A549 (cell line): Measurements from ENCODE around the gene TBCEL. TPM values are rescaled to one million over a fixed set of nuclear protein-coding genes. Genes with fewer than 3 reads are reported as not detected.

Experiments
- ATAC-seq, 2 experiments: fragments of 200-7000 bp in 1 of 2; fragments of >200 bp in 1 of 2; cut with Nextera tagmentation in 1 of 2; cut with Tn5 transposase in 1 of 2; 3 replicates each; pipeline versions ENCODE4 v1.8.0 to v1.9.1; 2018 to 2020; ENCODE audit warnings: mild to moderate bottlenecking in 1 of 2, moderate library complexity in 1 of 2
- CTCF ChIA-PET: fragments of 300-600 bp; sonication (Branson Sonifier 250); formaldehyde crosslinking; extraction: SDS; loops from one replicate; lab custom pipeline; 2021; ENCODE audit warnings: antibody characterized with exemption, inconsistent platforms; lab: Yijun Ruan, JAX
- POLR2A ChIA-PET: fragments of 350-600 bp; formaldehyde crosslinking; extraction: SDS; loops from one replicate; lab custom pipeline; 2021; ENCODE audit warnings: antibody characterized with exemption, inconsistent platforms; lab: Yijun Ruan, JAX
- DNase-seq, 2 experiments: peaks; one replicate each; pipeline versions ENCODE4 v3.0.0 to v3.0.0-alpha.2; 2011 to 2016; ENCODE audit warnings: low read depth in 1 of 2, low spot score in 1 of 2
- FAIRE-seq: peaks from 2 replicates; lab custom pipeline; 2011; peaks lifted over from hg19 to GRCh38; lab: Jason Lieb, UNC
- H3K27ac ChIP-seq, 2 experiments: fragments of >200 bp; sonication (Bioruptor Twin); formaldehyde crosslinking; 3 replicates each; pipeline ENCODE4 v1.5.1; 2016 to 2017
- H3K4me1 ChIP-seq: fragments of >200 bp; sonication (Bioruptor Twin); formaldehyde crosslinking; 3 replicates; pipeline ENCODE4 v1.6.1; 2016
- H3K4me2 ChIP-seq: fragments of >200 bp; sonication (Bioruptor Twin); formaldehyde crosslinking; 3 replicates; pipeline ENCODE4 v1.6.1; 2016
- H3K4me3 ChIP-seq: fragments of >200 bp; sonication (Bioruptor Twin); formaldehyde crosslinking; 3 replicates; pipeline ENCODE4 v1.5.1; 2016
- H3K9me3 ChIP-seq: fragments of >200 bp; sonication (Bioruptor Twin); formaldehyde crosslinking; 3 replicates; pipeline ENCODE4 v1.6.1; 2016
- CHD2 ChIP-seq: fragments of 150-350 bp; IDR thresholded peaks from 2 replicates; pipeline ENCODE4 v1.6.1; 2014; ENCODE audit warnings: low read length; ENCODE audit not compliant: partially characterized antibody
- CHD4 ChIP-seq: fragments of 200-600 bp; sonication (generic); IDR thresholded peaks from 2 replicates; pipeline ENCODE4 v1.6.1; 2016; ENCODE audit warnings: antibody characterized with exemption, mild to moderate bottlenecking, borderline replicate concordance
- EHF ChIP-seq: fragments of 250-450 bp; sonication (Bioruptor Pico); IDR thresholded peaks from 2 replicates; pipeline ENCODE4 v1.5.0; 2020; ENCODE audit warnings: mild to moderate bottlenecking
- EHMT2 ChIP-seq: fragments of 200-600 bp; sonication (generic); IDR thresholded peaks from 2 replicates; pipeline ENCODE4 v1.6.1; 2016; ENCODE audit warnings: antibody characterized with exemption, low read depth, mild to moderate bottlenecking, moderate library complexity
- EP300 ChIP-seq, 2 experiments: fragments of >200 bp; sonication (Bioruptor Twin); formaldehyde crosslinking; IDR thresholded peaks; 2 replicates in 1 of 2; 3 replicates in 1 of 2; pipeline ENCODE4 v1.6.1; 2016 to 2017
- FOSB ChIP-seq: fragments of 250-450 bp; sonication (Bioruptor Pico); IDR thresholded peaks from 2 replicates; pipeline ENCODE4 v1.5.0; 2020; ENCODE audit warnings: mild to moderate bottlenecking, moderate library complexity
- FOXS1 ChIP-seq: fragments of 250-450 bp; sonication (Bioruptor Pico); IDR thresholded peaks from 2 replicates; pipeline ENCODE4 v1.5.0; 2020; ENCODE audit warnings: mild to moderate bottlenecking, moderate library complexity
- GATA3 ChIP-seq: IDR thresholded peaks from 2 replicates; pipeline ENCODE4 v1.6.1; 2012; ENCODE audit warnings: borderline replicate concordance
- HOXB13 ChIP-seq: fragments of 250-450 bp; sonication (Bioruptor Pico); IDR thresholded peaks from 2 replicates; pipeline ENCODE4 v1.5.0; 2020; ENCODE audit warnings: low read depth, mild to moderate bottlenecking, moderate library complexity
- HOXB5 ChIP-seq: fragments of 250-450 bp; sonication (Bioruptor Pico); IDR thresholded peaks from 2 replicates; pipeline ENCODE4 v1.5.0; 2020; ENCODE audit warnings: mild to moderate bottlenecking, moderate library complexity
- JUN ChIP-seq, 2 experiments: fragments of >200 bp; sonication (Bioruptor Twin); formaldehyde crosslinking; IDR thresholded peaks; 2 replicates in 1 of 2; 3 replicates in 1 of 2; pipeline ENCODE4 v1.6.1; 2016 to 2017
- JUNB ChIP-seq: fragments of >200 bp; sonication (Bioruptor Twin); formaldehyde crosslinking; IDR thresholded peaks from 2 replicates; pipeline ENCODE4 v1.6.1; 2016
- MAZ ChIP-seq: fragments of 150-350 bp; IDR thresholded peaks from 2 replicates; pipeline ENCODE4 v1.6.1; 2014; ENCODE audit warnings: antibody characterized with exemption, low read depth, low read length, borderline replicate concordance
- NFE2L2 ChIP-seq: fragments of 150-350 bp; conservative IDR thresholded peaks from 2 replicates; pipeline ENCODE4 v1.6.1; 2014; ENCODE audit warnings: low read length
- NPAS2 ChIP-seq: fragments of 250-450 bp; sonication (Bioruptor Pico); IDR thresholded peaks from 2 replicates; pipeline ENCODE4 v1.8.0; 2022; ENCODE audit warnings: mild to moderate bottlenecking, moderate library complexity, borderline replicate concordance
- RARB ChIP-seq: fragments of 250-450 bp; sonication (Bioruptor Pico); IDR thresholded peaks from 2 replicates; pipeline ENCODE4 v1.8.0; 2021; ENCODE audit warnings: mild to moderate bottlenecking, moderate library complexity
- RNF2 ChIP-seq: fragments of 200-600 bp; sonication (generic); IDR thresholded peaks from 2 replicates; pipeline ENCODE4 v1.6.1; 2016; ENCODE audit warnings: low read depth, mild to moderate bottlenecking, antibody characterized with exemption, moderate library complexity, borderline replicate concordance
- ZC3H11A ChIP-seq: fragments of 450-650 bp; IDR thresholded peaks from 2 replicates; pipeline ENCODE4 v1.6.1; 2014; ENCODE audit warnings: antibody characterized with exemption, mild to moderate bottlenecking
- ZFP36 ChIP-seq: fragments of 450-650 bp; IDR thresholded peaks from 2 replicates; pipeline ENCODE4 v1.6.1; 2014; ENCODE audit warnings: borderline replicate concordance; ENCODE audit not compliant: partially characterized antibody
- ZNF302 ChIP-seq: fragments of 250-450 bp; sonication (Bioruptor Pico); IDR thresholded peaks from 2 replicates; pipeline ENCODE4 v1.9.0; 2021; ENCODE audit warnings: inconsistent platforms, mild to moderate bottlenecking, moderate library complexity
- ZSCAN20 ChIP-seq: fragments of 250-450 bp; sonication (Bioruptor Pico); IDR thresholded peaks from 2 replicates; pipeline ENCODE4 v1.8.0; 2022; ENCODE audit warnings: mild to moderate bottlenecking, moderate library complexity
- WGBS: methylation state at CpG from one replicate; pipeline ENCODE4 v1.1.6; 2017; ENCODE audit errors: missing lambda C conversion rate; 5-methylcytosine and 5-hydroxymethylcytosine counted together
- polyA plus RNA-seq, 4 experiments: library from polyadenylated mRNA; depleted of rRNA in 3 of 4; stranded (reverse); fragments of >200 nt; fragmentation: RNase III in 1 of 4; extraction: RNeasy Plus Mini Kit Qiagen cat#74134 plus additional on column Dnase treatment in 1 of 4; gene quantifications; 2 replicates in 3 of 4; 3 replicates in 1 of 4; pipeline ENCODE4 v1.2.3, GENCODE V29; 2011 to 2017
- TF ChIP-seq, protein P1 (sequence below): IDR thresholded peaks from 2 replicates; pipeline ENCODE4 v1.6.1; 2012; ENCODE audit warnings: low read depth, borderline replicate concordance
- TF ChIP-seq, protein P2 (sequence below): fragments of >200 bp; sonication (Bioruptor Twin); formaldehyde crosslinking; IDR thresholded peaks from 3 replicates; pipeline ENCODE4 v1.5.1; 2016
- TF ChIP-seq, protein P3 (sequence below): IDR thresholded peaks from 2 replicates; pipeline ENCODE4 v1.6.1; 2012
- TF ChIP-seq, protein P4 (sequence below): fragments of >200 bp; sonication (Bioruptor Twin); formaldehyde crosslinking; IDR thresholded peaks from 2 replicates; pipeline ENCODE4 v1.6.1; 2016

Gene TBCEL
- polyA plus RNA-seq, 2 of the 4 experiments (the other 2 are of a cell fraction) = 5.9 to 11.9 TPM

DNA sequence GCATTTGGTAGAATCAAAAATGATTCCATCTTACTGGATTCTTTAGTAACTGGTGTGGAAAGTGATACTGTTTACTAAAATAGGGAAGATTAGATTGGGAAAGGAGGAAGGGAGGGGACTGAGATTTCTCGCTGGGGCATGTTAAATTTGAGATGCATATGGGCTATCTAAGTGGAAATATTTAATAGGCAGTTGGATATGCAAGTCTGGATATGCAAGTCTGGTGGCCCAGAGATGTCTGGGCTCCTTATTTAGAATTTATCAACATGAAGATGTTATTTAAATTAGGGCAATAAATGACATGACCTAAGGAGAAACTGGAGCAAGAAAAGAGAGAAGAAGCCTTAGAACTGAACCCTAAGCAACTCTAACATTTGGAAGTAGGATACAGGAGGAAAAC lies 17.0 kb upstream of the TBCEL start:
- DNase-seq (no peak), FAIRE-seq (no peak), ATAC-seq (no peak)
- H3K4me1 ChIP-seq = no peaks in the 10 kb centered on the region
- H3K4me2 ChIP-seq = no peak overlapping the region
- ChIA-PET POLR2A (no interaction called here), CTCF (no interaction called here)
- no peak for TF ChIP-seq ZFP36
- TF ChIP-seq, protein P1, sequence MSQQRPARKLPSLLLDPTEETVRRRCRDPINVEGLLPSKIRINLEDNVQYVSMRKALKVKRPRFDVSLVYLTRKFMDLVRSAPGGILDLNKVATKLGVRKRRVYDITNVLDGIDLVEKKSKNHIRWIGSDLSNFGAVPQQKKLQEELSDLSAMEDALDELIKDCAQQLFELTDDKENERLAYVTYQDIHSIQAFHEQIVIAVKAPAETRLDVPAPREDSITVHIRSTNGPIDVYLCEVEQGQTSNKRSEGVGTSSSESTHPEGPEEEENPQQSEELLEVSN = no peak
- TF ChIP-seq JUN (IDR thresholded peaks at IDR 0.05) = no peak
- no peak for TF ChIP-seq NPAS2
- no peak for TF ChIP-seq MAZ
- TF ChIP-seq JUNB = no peak
- TF ChIP-seq, protein P2, sequence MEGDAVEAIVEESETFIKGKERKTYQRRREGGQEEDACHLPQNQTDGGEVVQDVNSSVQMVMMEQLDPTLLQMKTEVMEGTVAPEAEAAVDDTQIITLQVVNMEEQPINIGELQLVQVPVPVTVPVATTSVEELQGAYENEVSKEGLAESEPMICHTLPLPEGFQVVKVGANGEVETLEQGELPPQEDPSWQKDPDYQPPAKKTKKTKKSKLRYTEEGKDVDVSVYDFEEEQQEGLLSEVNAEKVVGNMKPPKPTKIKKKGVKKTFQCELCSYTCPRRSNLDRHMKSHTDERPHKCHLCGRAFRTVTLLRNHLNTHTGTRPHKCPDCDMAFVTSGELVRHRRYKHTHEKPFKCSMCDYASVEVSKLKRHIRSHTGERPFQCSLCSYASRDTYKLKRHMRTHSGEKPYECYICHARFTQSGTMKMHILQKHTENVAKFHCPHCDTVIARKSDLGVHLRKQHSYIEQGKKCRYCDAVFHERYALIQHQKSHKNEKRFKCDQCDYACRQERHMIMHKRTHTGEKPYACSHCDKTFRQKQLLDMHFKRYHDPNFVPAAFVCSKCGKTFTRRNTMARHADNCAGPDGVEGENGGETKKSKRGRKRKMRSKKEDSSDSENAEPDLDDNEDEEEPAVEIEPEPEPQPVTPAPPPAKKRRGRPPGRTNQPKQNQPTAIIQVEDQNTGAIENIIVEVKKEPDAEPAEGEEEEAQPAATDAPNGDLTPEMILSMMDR = no peak
- TF ChIP-seq ZNF302 = no peak
- TF ChIP-seq RNF2 = no peak
- no peak for TF ChIP-seq ZC3H11A
- TF ChIP-seq EHF (CRISPR knock-in tag) = no peak
- no peak for TF ChIP-seq HOXB13 (CRISPR knock-in tag)
- TF ChIP-seq CHD4 = no peak
- TF ChIP-seq FOXS1 (CRISPR knock-in tag) = no peak
- TF ChIP-seq FOSB = no peak
- TF ChIP-seq GATA3 = no peak
- no peak overlapping the region for H3K27ac ChIP-seq
- H3K4me3 ChIP-seq = no peak overlapping the region
- no peaks in the 10 kb centered on the region; the same call in 2 of the 3 replicates for H3K9me3 ChIP-seq
- 0% methylated on average over 1 of the region's 1 CpG for WGBS

DNA sequence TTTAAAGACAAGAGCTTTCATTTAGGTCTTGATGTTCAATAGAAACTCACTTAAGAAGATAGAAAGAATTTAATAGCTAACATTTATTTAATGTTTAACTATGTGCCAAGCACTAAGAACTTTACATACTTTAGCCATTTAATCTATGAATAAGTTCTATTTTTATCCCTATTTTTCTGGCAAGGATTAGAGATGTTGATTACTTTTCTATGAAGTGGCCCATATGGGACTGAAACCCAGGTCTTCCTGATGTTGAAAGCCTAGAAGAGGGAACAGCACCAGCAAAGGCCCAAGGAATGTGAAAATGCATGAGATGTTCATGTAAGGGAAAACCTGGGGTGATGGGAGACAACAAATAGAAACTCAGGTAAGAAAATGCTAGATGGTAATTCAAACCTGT lies 15.4 kb upstream of the TBCEL start:
- ATAC-seq = no peak
- TF ChIP-seq FOXS1 (CRISPR knock-in tag) (no peak), EP300 (IDR thresholded peaks at IDR 0.05) (no peak), GATA3 (no peak), EHMT2 (no peak), ZSCAN20 (CRISPR knock-in tag) (no peak), CHD2 (no peak), NPAS2 (no peak), RARB (CRISPR knock-in tag) (no peak), NFE2L2 (no peak), CHD4 (no peak), HOXB5 (no peak)
- TF ChIP-seq, protein P3, sequence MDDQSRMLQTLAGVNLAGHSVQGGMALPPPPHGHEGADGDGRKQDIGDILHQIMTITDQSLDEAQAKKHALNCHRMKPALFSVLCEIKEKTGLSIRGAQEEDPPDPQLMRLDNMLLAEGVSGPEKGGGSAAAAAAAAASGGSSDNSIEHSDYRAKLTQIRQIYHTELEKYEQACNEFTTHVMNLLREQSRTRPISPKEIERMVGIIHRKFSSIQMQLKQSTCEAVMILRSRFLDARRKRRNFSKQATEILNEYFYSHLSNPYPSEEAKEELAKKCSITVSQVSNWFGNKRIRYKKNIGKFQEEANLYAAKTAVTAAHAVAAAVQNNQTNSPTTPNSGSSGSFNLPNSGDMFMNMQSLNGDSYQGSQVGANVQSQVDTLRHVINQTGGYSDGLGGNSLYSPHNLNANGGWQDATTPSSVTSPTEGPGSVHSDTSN = no peak
- TF ChIP-seq, protein P2 = no peak
- TF ChIP-seq, protein P4, sequence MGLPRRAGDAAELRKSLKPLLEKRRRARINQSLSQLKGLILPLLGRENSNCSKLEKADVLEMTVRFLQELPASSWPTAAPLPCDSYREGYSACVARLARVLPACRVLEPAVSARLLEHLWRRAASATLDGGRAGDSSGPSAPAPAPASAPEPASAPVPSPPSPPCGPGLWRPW = no peak
- Histone ChIP-seq H3K4me3 (no peak overlapping the region), H3K9me3 (no peaks in the 10 kb centered on the region; the same call in 2 of the 3 replicates), H3K4me1 (no peaks in the 10 kb centered on the region), H3K27ac (no peak overlapping the region), H3K4me2 (no peak overlapping the region)
- ChIA-PET CTCF (interaction anchor here (1.1 kb wide), 1 partner anchor 63 kb away, joined by 3 read pairs; no protein-coding TSS in a partner anchor), POLR2A (no interaction called here)
- DNase-seq = no peak
- FAIRE-seq = no peak
